NB4 (cell line): ENCODE results near the gene NTNG2.

Experiments used
- CTCF ChIP-seq: IDR thresholded peaks from one replicate; pipeline ENCODE4 v1.5.1; 2012; ENCODE audit warnings: low read depth, low read length
- POLR2A ChIP-seq: IDR thresholded peaks from 2 replicates; pipeline ENCODE4 v1.6.1; 2011; ENCODE audit warnings: mild to moderate bottlenecking; ENCODE audit not compliant: insufficient read length; ENCODE audit errors: extremely low read depth

DNA sequence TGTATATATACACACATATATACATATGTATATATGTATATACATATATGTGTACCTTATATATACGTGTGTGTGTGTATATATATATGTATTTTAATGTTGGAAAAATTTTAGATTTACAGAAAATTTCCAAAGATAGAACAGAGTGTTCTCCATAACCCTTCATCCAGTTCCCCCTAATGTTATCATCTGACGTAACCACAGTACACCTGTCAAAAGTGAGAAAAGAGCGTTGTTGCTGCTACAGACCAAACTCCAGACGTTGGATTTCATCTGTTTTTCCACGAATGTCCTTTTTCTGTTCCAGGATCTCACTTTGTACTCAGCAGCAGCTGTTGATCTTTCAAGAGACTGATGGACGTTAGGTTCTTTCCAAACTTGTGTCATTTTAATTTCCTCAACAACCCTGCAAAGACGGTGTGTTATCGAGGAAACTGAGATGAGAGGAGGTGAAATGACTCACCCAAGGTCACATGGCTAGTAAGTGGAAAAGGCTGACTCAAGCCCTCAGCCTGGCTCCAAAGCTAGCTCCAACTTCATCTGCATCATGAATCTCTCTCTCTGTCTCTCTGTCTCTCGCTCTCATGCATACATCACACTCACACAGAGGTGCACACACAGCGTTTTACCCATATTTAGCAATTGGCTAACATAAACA is 17.0 kb upstream of the NTNG2 start:
- TF ChIP-seq CTCF (no peak), POLR2A (no peak)
